ENCODE measurements around the gene DYNC1H1. TPM values are rescaled to one million over a fixed set of nuclear protein-coding genes. Genes with fewer than 3 reads are reported as not detected.

The DYNC1H1 gene
- total RNA-seq, 4 donors from 2014 or later = 556 to 753 (median 634) TPM

DNA sequence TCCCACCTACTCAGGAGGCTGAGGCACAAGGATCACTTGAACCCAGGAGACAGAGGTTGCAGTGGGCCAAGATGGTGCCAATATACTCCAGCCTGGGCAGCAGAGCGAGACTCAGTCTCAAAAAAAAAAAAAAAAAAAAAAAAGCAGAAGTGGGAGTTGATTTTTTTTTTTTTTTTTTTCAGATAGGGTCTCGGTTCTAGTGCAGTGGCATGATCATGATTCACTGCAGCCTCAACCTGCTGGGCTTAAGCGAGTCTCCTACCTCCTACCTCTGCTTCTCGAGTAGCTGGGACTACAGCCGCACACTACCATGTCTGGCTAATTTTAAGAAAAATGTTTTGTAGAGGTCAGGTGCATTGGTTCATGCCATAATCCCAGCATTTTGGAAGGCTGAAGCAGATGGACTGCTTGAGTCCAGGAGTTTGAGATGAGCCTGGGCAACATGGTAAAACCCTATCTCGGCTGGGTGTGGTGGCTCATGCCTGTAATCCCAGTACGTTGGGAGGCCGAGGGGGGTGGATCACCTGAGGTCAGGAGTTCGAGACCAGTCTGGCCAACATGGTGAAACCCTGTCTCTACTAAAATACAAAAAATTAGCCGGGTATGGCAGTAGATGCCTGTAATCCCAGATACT is 138.8 kb downstream of the DYNC1H1 start:
- no peaks in the 10 kb centered on the region for H3K27me3 ChIP-seq
- 91% methylated on average over 10 of the region's 10 CpGs for WGBS
- H3K27ac ChIP-seq = no peak overlapping the region
- H3K4me3 ChIP-seq = no peak overlapping the region
- no peaks in the 10 kb centered on the region for H3K4me1 ChIP-seq
- no peaks in the 10 kb centered on the region for H3K9me3 ChIP-seq
- H3K36me3 ChIP-seq = no peaks in the 10 kb centered on the region
- TF ChIP-seq EP300 (IDR thresholded peaks at IDR 0.05) = no peak
- TF ChIP-seq, protein P1, sequence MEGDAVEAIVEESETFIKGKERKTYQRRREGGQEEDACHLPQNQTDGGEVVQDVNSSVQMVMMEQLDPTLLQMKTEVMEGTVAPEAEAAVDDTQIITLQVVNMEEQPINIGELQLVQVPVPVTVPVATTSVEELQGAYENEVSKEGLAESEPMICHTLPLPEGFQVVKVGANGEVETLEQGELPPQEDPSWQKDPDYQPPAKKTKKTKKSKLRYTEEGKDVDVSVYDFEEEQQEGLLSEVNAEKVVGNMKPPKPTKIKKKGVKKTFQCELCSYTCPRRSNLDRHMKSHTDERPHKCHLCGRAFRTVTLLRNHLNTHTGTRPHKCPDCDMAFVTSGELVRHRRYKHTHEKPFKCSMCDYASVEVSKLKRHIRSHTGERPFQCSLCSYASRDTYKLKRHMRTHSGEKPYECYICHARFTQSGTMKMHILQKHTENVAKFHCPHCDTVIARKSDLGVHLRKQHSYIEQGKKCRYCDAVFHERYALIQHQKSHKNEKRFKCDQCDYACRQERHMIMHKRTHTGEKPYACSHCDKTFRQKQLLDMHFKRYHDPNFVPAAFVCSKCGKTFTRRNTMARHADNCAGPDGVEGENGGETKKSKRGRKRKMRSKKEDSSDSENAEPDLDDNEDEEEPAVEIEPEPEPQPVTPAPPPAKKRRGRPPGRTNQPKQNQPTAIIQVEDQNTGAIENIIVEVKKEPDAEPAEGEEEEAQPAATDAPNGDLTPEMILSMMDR (IDR thresholded peaks at IDR 0.05) = no peak
- no peak for TF ChIP-seq POLR2A (IDR thresholded peaks at IDR 0.05)
- TF ChIP-seq POLR2AphosphoS5 (IDR thresholded peaks at IDR 0.05) = no peak
- no peak for DNase-seq (ENCODE audit: low spot score in 2 of 2)

DNA sequence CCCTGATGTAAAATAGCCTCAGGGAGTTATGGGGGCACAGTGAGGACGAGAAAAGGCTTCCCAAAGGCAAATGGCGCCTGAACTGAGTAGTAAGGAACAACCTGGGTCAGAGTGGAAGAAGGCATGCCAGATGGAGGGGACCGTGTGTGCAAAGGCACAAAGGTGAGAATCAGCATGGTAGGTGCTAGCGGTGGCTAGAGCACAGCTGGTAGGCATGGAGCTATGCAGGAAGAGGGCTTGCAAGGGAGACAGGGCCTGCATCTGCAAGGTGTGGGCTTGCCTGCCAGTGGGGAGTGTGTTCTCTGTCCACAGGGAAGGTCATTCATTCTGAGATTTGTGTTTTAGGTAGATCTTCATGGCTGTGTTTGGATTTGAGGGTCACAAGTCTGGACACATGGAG is 141.0 kb downstream of the DYNC1H1 start:
- TF ChIP-seq, protein P1 (IDR thresholded peaks at IDR 0.05) = no peak
- TF ChIP-seq POLR2AphosphoS5 (IDR thresholded peaks at IDR 0.05) (no peak), POLR2A (IDR thresholded peaks at IDR 0.05) (no peak), EP300 (IDR thresholded peaks at IDR 0.05) (no peak)
- no peak overlapping the region for H3K27ac ChIP-seq
- no peak overlapping the region for H3K4me3 ChIP-seq
- no peak for DNase-seq (ENCODE audit: low spot score in 2 of 2)
- H3K27me3 ChIP-seq = no peaks in the 10 kb centered on the region
- no peaks in the 10 kb centered on the region for H3K36me3 ChIP-seq
- no peaks in the 10 kb centered on the region for H3K9me3 ChIP-seq
- no peaks in the 10 kb centered on the region for H3K4me1 ChIP-seq
- 89% methylated on average over 4 of the region's 4 CpGs for WGBS

Other genes starting within 250 kb of the DYNC1H1 start
- 100 to 1,000 TPM; 104 to 149 (median 119) TPM for gene PPP2R5C, start 202.9 kb upstream of the DYNC1H1 start, total RNA-seq
- gene HSP90AA1, start 122.5 kb downstream of the DYNC1H1 start, total RNA-seq = 100 to 1,000 TPM; 240 to 651 (median 430) TPM
- gene WDR20, start 175.3 kb downstream of the DYNC1H1 start, total RNA-seq = 10 to 100 TPM; 27.3 to 39.4 (median 33.0) TPM